HCT116 (cell line): Measurements from ENCODE around the gene ANO6. TPM values are rescaled to one million over a fixed set of nuclear protein-coding genes. Genes with fewer than 3 reads are reported as not detected.

ENCODE experiments used
- ATAC-seq: fragments of 200-7000 bp; cut with Tn5 transposase; 2 replicates; pipeline ENCODE4 v1.9.1; 2020; ENCODE audit warnings: mild to moderate bottlenecking, moderate library complexity
- BruUV-seq: library from RNA; stranded (reverse); fragments of 400-500 nt; replicated peaks from 2 replicates; lab custom pipeline; 2021; lab: Mats Ljungman, UMichigan
- CTCF ChIA-PET: fragments of 300-600 bp; sonication (Branson Sonifier 250); formaldehyde crosslinking; loops from one replicate; lab custom pipeline; 2021; ENCODE audit warnings: antibody characterized with exemption; lab: Charles Lee
- POLR2A ChIA-PET: fragments of 300-600, 350-600 bp; sonication (Branson Sonifier 250); formaldehyde crosslinking; loops from one replicate; lab custom pipeline; 2021; ENCODE audit warnings: antibody characterized with exemption; lab: Charles Lee
- RAD21 ChIA-PET, 2 experiments: fragments of 300-600 bp; sonication (Branson Sonifier 250); formaldehyde crosslinking; loops; one replicate each; lab custom pipeline; 2023; ENCODE audit warnings: low total read pairs in 2 of 2; ENCODE audit not compliant: uncharacterized antibody in 2 of 2, unreplicated experiment in 2 of 2, low non-redundant PET in 1 of 2; lab: Charles Lee
- DNase-seq: peaks from one replicate; pipeline ENCODE4 v3.0.0-alpha.2; 2010; ENCODE audit warnings: low read depth, low spot score
- H2AFZ ChIP-seq: fragments of 200-600 bp; shearing (Covaris generic), sonication (generic); 2 replicates; pipeline ENCODE4 v1.6.1; 2017; ENCODE audit warnings: low read depth, mixed run types, mixed read lengths, antibody characterized with exemption, low read length; ENCODE audit not compliant: poor library complexity, severe bottlenecking
- H3K27ac ChIP-seq: 2 replicates; pipeline ENCODE4 v1.5.1; 2012; ENCODE audit warnings: low read depth, low read length
- H3K27me3 ChIP-seq: fragments of 200-600 bp; sonication (generic); 2 replicates; pipeline ENCODE4 v1.6.1; 2016; ENCODE audit warnings: mixed run types, low read length, mixed read lengths; ENCODE audit not compliant: insufficient read depth
- H3K36me3 ChIP-seq, 2 experiments: fragments of 200-500 bp in 1 of 2; fragments of 200-600 bp in 1 of 2; sonication (Bioruptor generic) in 1 of 2; sonication (generic) in 1 of 2; 2 replicates each; pipeline versions ENCODE4 v1.5.1 to v1.6.1; 2014 to 2016; ENCODE audit warnings: low read length in 2 of 2, inconsistent platforms in 1 of 2, mixed read lengths in 1 of 2, mixed run types in 1 of 2; ENCODE audit not compliant: insufficient read depth in 2 of 2, control insufficient read depth in 1 of 2
- H3K4me1 ChIP-seq, 2 experiments: fragments of 200-600 bp in 1 of 2; sonication (generic) in 1 of 2; 2 replicates each; pipeline versions ENCODE4 v1.5.1 to v1.6.1; 2012 to 2017; ENCODE audit warnings: low read length in 2 of 2, inconsistent platforms in 1 of 2, mild to moderate bottlenecking in 1 of 2, mixed read lengths in 1 of 2, mixed run types in 1 of 2, moderate library complexity in 1 of 2; ENCODE audit not compliant: insufficient read depth in 2 of 2, control insufficient read depth in 1 of 2
- H3K4me2 ChIP-seq: fragments of 200-600 bp; sonication (generic); 2 replicates; pipeline ENCODE4 v1.6.1; 2017; ENCODE audit warnings: mixed run types, low read length, mixed read lengths
- H3K4me3 ChIP-seq, 2 experiments: fragments of 200-600 bp in 1 of 2; sonication (generic) in 1 of 2; replicated peaks in 1 of 2; 2 replicates each; pipeline ENCODE4 v1.5.1; 2011 to 2016; ENCODE audit warnings: low read length in 2 of 2, control low read depth in 1 of 2, low read depth in 1 of 2, mild to moderate bottlenecking in 1 of 2, mixed read lengths in 1 of 2, mixed run types in 1 of 2
- H3K79me2 ChIP-seq: fragments of 200-600 bp; sonication (generic); 2 replicates; pipeline ENCODE4 v1.6.1; 2017; ENCODE audit warnings: mild to moderate bottlenecking, mixed run types, low read length, moderate library complexity, mixed read lengths; ENCODE audit not compliant: insufficient read depth
- H3K9ac ChIP-seq: fragments of 200-600 bp; sonication (generic); 2 replicates; pipeline ENCODE4 v1.6.1; 2016; ENCODE audit warnings: low read length, mixed read lengths
- H3K9me2 ChIP-seq: fragments of 200-600 bp; sonication (generic), shearing (Covaris generic); 2 replicates; pipeline ENCODE4 v1.6.1; 2017; ENCODE audit warnings: mixed run types, mild to moderate bottlenecking, moderate library complexity; ENCODE audit not compliant: insufficient read depth
- H3K9me3 ChIP-seq, 2 experiments: fragments of 200-500 bp in 1 of 2; fragments of 200-600 bp in 1 of 2; sonication (Bioruptor generic) in 1 of 2; sonication (generic) in 1 of 2; 2 replicates each; pipeline ENCODE4 v1.6.1; 2014 to 2017; ENCODE audit warnings: low read length in 2 of 2, mixed read lengths in 2 of 2, inconsistent platforms in 1 of 2, low read depth in 1 of 2, mild to moderate bottlenecking in 1 of 2, mixed run types in 1 of 2, moderate library complexity in 1 of 2; ENCODE audit not compliant: control insufficient read depth in 1 of 2, insufficient read depth in 1 of 2
- H4K20me1 ChIP-seq: fragments of 200-600 bp; sonication (generic), shearing (Covaris generic); 2 replicates; pipeline ENCODE4 v1.6.1; 2017; ENCODE audit warnings: mixed run types, mild to moderate bottlenecking, moderate library complexity; ENCODE audit not compliant: insufficient read depth
- CEBPB ChIP-seq: IDR thresholded peaks from 2 replicates; pipeline ENCODE4 v1.6.1; 2012; ENCODE audit warnings: low read depth
- EGR1 ChIP-seq: IDR thresholded peaks from 2 replicates; pipeline ENCODE4 v1.6.1; 2012; ENCODE audit warnings: low read depth
- FOSL1 ChIP-seq: IDR thresholded peaks from 2 replicates; pipeline ENCODE4 v1.6.1; 2012; ENCODE audit warnings: low read depth
- JUND ChIP-seq: IDR thresholded peaks from 2 replicates; pipeline ENCODE4 v1.6.1; 2012
- MAX ChIP-seq: IDR thresholded peaks from 2 replicates; pipeline ENCODE4 v1.6.1; 2012
- POLR2AphosphoS5 ChIP-seq: IDR thresholded peaks from 2 replicates; pipeline ENCODE4 v1.6.1; 2011; ENCODE audit warnings: mild to moderate bottlenecking, low read depth, low read length, moderate library complexity
- RAD21 ChIP-seq: IDR thresholded peaks from 2 replicates; pipeline ENCODE4 v1.6.1; 2012; ENCODE audit warnings: low read depth, mild to moderate bottlenecking
- SIN3A ChIP-seq: IDR thresholded peaks from 2 replicates; pipeline ENCODE4 v1.6.1; 2012; ENCODE audit warnings: low read depth
- TCF7L2 ChIP-seq: IDR thresholded peaks from 2 replicates; pipeline ENCODE4 v1.7.0; 2011; ENCODE audit warnings: borderline replicate concordance, inconsistent platforms; ENCODE audit not compliant: insufficient read depth, insufficient read length; ENCODE audit errors: extremely low read depth
- ZFX ChIP-seq: fragments of 450-650 bp; IDR thresholded peaks from 2 replicates; pipeline ENCODE4 v1.6.1; 2017
- ZNF274 ChIP-seq: fragments of 200-500 bp; sonication (Bioruptor generic); IDR thresholded peaks from 2 replicates; pipeline ENCODE4 v1.6.1; 2014; ENCODE audit warnings: mild to moderate bottlenecking, low read depth, low read length, inconsistent platforms
- intact Hi-C: fragments of 100-400 bp; cut with micrococcal nuclease; formaldehyde crosslinking; loops from 2 replicates; pipeline ENCODE4 v1.10.0; 2022
- total RNA-seq: library from RNA; stranded (reverse); gene quantifications from one replicate; pipeline ENCODE4 v1.2.1, GENCODE V29; 2021; ENCODE audit not compliant: unreplicated experiment
- TF ChIP-seq, protein P1 (sequence below): IDR thresholded peaks from 2 replicates; pipeline ENCODE4 v1.6.1; 2011; ENCODE audit warnings: mild to moderate bottlenecking, low read length, moderate library complexity; ENCODE audit not compliant: insufficient replicate concordance; ENCODE audit errors: extremely low read depth

The ANO6 gene
- total RNA-seq, 1 experiment from 2014 or later, result 36.7 TPM

DNA sequence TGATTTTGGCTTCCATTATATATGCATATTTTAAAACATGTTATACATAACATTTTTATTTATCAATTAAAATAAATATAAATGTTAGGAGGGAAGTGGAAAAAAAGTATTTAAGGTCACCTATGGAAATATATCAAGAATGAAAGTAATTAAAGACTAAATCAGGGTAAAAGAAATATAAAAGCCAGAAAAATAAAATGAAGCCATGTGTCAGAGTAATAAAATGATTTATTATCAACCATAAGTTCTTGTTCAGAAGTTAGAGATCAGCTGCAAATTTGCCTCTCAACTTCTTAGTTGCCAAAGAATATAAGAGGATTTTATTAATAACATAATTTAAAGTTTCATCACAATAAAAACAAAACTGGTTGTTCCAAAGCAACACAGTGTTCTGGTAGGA is 121.9 kb downstream of the ANO6 start:
- ATAC-seq, result no peak
- no peaks in the 10 kb centered on the region for H3K9me2 ChIP-seq
- H3K79me2 ChIP-seq, result no peaks in the 10 kb centered on the region
- intact Hi-C loops, result no loop called here
- peaks cover 0 to 9% of the 10 kb centered on the region in 2 experiments; a peak in 3 of 4 replicates for H3K4me1 ChIP-seq
- no peak overlapping the region for H2AFZ ChIP-seq
- H3K4me2 ChIP-seq, result no peak overlapping the region
- no peaks in the 10 kb centered on the region for H3K36me3 ChIP-seq
- RAD21 ChIA-PET, result no interaction called here
- H3K9ac ChIP-seq, result no peak overlapping the region
- TF ChIP-seq ZFX (no peak), RAD21 (no peak)
- TF ChIP-seq, all 23 proteins: peak for 0
- Histone ChIP-seq H3K4me3 (no peak overlapping the region), H3K27ac (no peak overlapping the region), H3K27me3 (no peaks in the 10 kb centered on the region), H3K9me3 (no peaks in the 10 kb centered on the region), H4K20me1 (0 out of 2 replicates have a peak, but pooled peaks cover 3% of the 10 kb centered on the region)
- DNase-seq, result no peak
- ChIA-PET CTCF (no interaction called here), POLR2A (no interaction called here)
- no TSS peak for BruUV-seq

DNA sequence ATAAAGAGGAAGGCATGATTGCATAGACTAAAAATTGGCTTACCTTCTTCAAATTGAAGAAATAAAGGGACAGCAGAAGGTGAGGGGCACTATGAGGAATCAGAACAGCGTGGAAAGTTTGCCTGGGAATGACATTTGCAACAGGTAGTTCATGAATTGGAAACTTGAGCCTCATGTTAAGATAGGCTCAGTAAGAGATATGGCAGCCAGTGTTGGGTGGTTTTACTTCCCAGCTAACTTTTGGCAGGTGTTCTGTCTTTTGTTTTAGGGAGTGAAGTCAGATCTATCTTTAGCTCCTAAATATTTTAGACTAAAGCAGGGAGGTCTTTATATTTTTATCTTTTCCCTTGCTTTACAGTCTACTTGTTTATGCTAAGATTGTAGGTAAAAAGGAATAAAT is 122.4 kb downstream of the ANO6 start:
- no peak for ATAC-seq
- Histone ChIP-seq H3K79me2 (no peaks in the 10 kb centered on the region), H3K36me3 (no peaks in the 10 kb centered on the region), H2AFZ (no peak overlapping the region), H3K4me1 (peaks cover 4 to 14% of the 10 kb centered on the region in 2 experiments; a peak in 3 of 4 replicates), H3K27ac (no peak overlapping the region), H3K9me2 (no peaks in the 10 kb centered on the region), H3K9ac (no peak overlapping the region), H3K4me3 (no peak overlapping the region), H4K20me1 (0 out of 2 replicates have a peak, but pooled peaks cover 2% of the 10 kb centered on the region), H3K27me3 (no peaks in the 10 kb centered on the region), H3K9me3 (no peaks in the 10 kb centered on the region), H3K4me2 (no peak overlapping the region)
- no peak for TF ChIP-seq EGR1
- TF ChIP-seq JUND, result no peak
- no peak for TF ChIP-seq RAD21
- TF ChIP-seq, protein P1, sequence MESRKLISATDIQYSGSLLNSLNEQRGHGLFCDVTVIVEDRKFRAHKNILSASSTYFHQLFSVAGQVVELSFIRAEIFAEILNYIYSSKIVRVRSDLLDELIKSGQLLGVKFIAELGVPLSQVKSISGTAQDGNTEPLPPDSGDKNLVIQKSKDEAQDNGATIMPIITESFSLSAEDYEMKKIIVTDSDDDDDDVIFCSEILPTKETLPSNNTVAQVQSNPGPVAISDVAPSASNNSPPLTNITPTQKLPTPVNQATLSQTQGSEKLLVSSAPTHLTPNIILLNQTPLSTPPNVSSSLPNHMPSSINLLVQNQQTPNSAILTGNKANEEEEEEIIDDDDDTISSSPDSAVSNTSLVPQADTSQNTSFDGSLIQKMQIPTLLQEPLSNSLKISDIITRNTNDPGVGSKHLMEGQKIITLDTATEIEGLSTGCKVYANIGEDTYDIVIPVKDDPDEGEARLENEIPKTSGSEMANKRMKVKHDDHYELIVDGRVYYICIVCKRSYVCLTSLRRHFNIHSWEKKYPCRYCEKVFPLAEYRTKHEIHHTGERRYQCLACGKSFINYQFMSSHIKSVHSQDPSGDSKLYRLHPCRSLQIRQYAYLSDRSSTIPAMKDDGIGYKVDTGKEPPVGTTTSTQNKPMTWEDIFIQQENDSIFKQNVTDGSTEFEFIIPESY, result no peak
- no peak for TF ChIP-seq FOSL1
- TF ChIP-seq TCF7L2, result no peak
- TF ChIP-seq POLR2AphosphoS5, result no peak
- TF ChIP-seq CEBPB, result no peak
- no peak for TF ChIP-seq MAX
- TF ChIP-seq SIN3A, result no peak
- TF ChIP-seq ZNF274, result no peak
- RAD21 ChIA-PET, result no interaction called here
- intact Hi-C loops, result no loop called here
- CTCF ChIA-PET, result no interaction called here
- BruUV-seq, result no TSS peak
- POLR2A ChIA-PET, result no interaction called here
- no peak for DNase-seq
